Amniotic epithelial cell (primary cell): ENCODE measurements around the gene ORAI3.

ENCODE experiments used
- DNase-seq: peaks from one replicate; pipeline ENCODE4 v3.0.0-alpha.2; 2010; ENCODE audit warnings: low read depth

ORAI3 gene

GRCh38 chr16:30948667-30949649, at the start of gene ORAI3:
TSS of gene ORAI3 (plus strand) at chr16:30949068. CDS start at chr16:30949290, 222 bp downstream.
- peak; percentile 56 for DNase-seq

GRCh38 chr16:30899794-30900193, 49.1 kb upstream of the ORAI3 start:
- DNase-seq = no peak

- no peak for DNase-seq
Observed at GRCh38 chr16:30900588-30900987, 48.3 kb upstream of the ORAI3 start.

- peak; percentile 13 for DNase-seq
Observed at GRCh38 chr16:30901201-30902028, 47.5 kb upstream of the ORAI3 start.

- DNase-seq = peak; percentile 52
Observed at GRCh38 chr16:30902029-30902972, 46.6 kb upstream of the ORAI3 start.

- DNase-seq = no peak
Observed at GRCh38 chr16:30903002-30903401, 45.9 kb upstream of the ORAI3 start.

- DNase-seq = no peak
Observed at GRCh38 chr16:30903596-30903995, 45.3 kb upstream of the ORAI3 start.

GRCh38 chr16:30904114-30904780, 44.6 kb upstream of the ORAI3 start:
- no peak for DNase-seq

GRCh38 chr16:30907064-30907463, 41.8 kb upstream of the ORAI3 start:
- no peak for DNase-seq

- DNase-seq = no peak
Observed at GRCh38 chr16:30910427-30911029, 38.3 kb upstream of the ORAI3 start.

- DNase-seq = no peak
Observed at GRCh38 chr16:30912794-30913412, 36.0 kb upstream of the ORAI3 start.

- DNase-seq = no peak
Observed at GRCh38 chr16:30914830-30915229, 34.0 kb upstream of the ORAI3 start.

GRCh38 chr16:30918614-30919013, 30.3 kb upstream of the ORAI3 start:
- no peak for DNase-seq

GRCh38 chr16:30920891-30921290, 28.0 kb upstream of the ORAI3 start:
- DNase-seq = no peak

- DNase-seq = no peak
Observed at GRCh38 chr16:30921459-30921747, 27.5 kb upstream of the ORAI3 start.

- DNase-seq = peak; percentile 91
Observed at GRCh38 chr16:30921748-30922419, 27.0 kb upstream of the ORAI3 start.

- DNase-seq = peak; percentile 100
Observed at GRCh38 chr16:30922420-30922959, 26.4 kb upstream of the ORAI3 start.

- peak; percentile 100 for DNase-seq
Observed at GRCh38 chr16:30922960-30923535, 25.8 kb upstream of the ORAI3 start.

- no peak for DNase-seq
Observed at GRCh38 chr16:30923554-30924075, 25.3 kb upstream of the ORAI3 start, which contains the start of gene FBXL19. TSS of gene FBXL19 (plus strand) at chr16:30923572. CDS start at chr16:30925755, 2,183 bp downstream.
